GM19455 (cell line): ENCODE data around the gene CTIF.

Experiments
- ATAC-seq: cut with Tn5 transposase; IDR thresholded peaks from one replicate; pipeline ENCODE4 v1.9.1; 2021; ENCODE audit not compliant: unreplicated experiment

CTIF gene

GRCh38 chr18:48599391-48599790 is 60.6 kb downstream of the CTIF start:
- no peak for ATAC-seq

- ATAC-seq: no peak
Measured at GRCh38 chr18:48600046-48600445, 61.2 kb downstream of the CTIF start.

- ATAC-seq: no peak
Measured at GRCh38 chr18:48600456-48601090, 61.7 kb downstream of the CTIF start.

- ATAC-seq: no peak
Measured at GRCh38 chr18:48601343-48601742, 62.5 kb downstream of the CTIF start.

GRCh38 chr18:48602759-48603390 is 64.0 kb downstream of the CTIF start:
- ATAC-seq: no peak

- no peak for ATAC-seq
Measured at GRCh38 chr18:48605408-48605845, 66.6 kb downstream of the CTIF start.

GRCh38 chr18:48607056-48607984 is 68.5 kb downstream of the CTIF start:
- no peak for ATAC-seq

- no peak for ATAC-seq
Measured at GRCh38 chr18:48608581-48608980, 69.8 kb downstream of the CTIF start.

- ATAC-seq: no peak
Measured at GRCh38 chr18:48609114-48609513, 70.3 kb downstream of the CTIF start.

GRCh38 chr18:48609820-48610815 is 71.3 kb downstream of the CTIF start:
- no peak for ATAC-seq

GRCh38 chr18:48611203-48611602 is 72.4 kb downstream of the CTIF start:
- ATAC-seq: no peak

- ATAC-seq: no peak
Measured at GRCh38 chr18:48611785-48612480, 73.1 kb downstream of the CTIF start.

GRCh38 chr18:48612511-48612910 is 73.7 kb downstream of the CTIF start:
- no peak for ATAC-seq

- ATAC-seq: no peak
Measured at GRCh38 chr18:48612917-48613316, 74.1 kb downstream of the CTIF start.

GRCh38 chr18:48613589-48614404 is 75.0 kb downstream of the CTIF start:
- no peak for ATAC-seq

- no peak for ATAC-seq
Measured at GRCh38 chr18:48615566-48616401, 77.0 kb downstream of the CTIF start.

GRCh38 chr18:48616484-48617255 is 77.8 kb downstream of the CTIF start:
- ATAC-seq: no peak
